Epithelial cell of proximal tubule (primary cell): ENCODE results near the gene PNO1. TPM values are rescaled to one million over a fixed set of nuclear protein-coding genes. Genes with fewer than 3 reads are reported as not detected.

Experiments
- DNase-seq: peaks from one replicate; pipeline ENCODE4 v3.0.0-alpha.2; 2011; ENCODE audit warnings: low read depth
- H3K4me3 ChIP-seq: 2 replicates; pipeline ENCODE4 v1.5.1; 2011; ENCODE audit warnings: low read depth, mild to moderate bottlenecking, low read length
- total RNA-seq: library from RNA; depleted of rRNA; stranded (reverse); fragments of >200 nt; gene quantifications from 2 replicates; pipeline ENCODE4 v1.2.3, GENCODE V29; 2015
- TF ChIP-seq, protein P1 (sequence below): conservative IDR thresholded peaks from 2 replicates; pipeline ENCODE4 v1.5.1; 2012; ENCODE audit warnings: low read depth, mild to moderate bottlenecking, low read length

The PNO1 gene
- total RNA-seq, 1 donor from 2014 or later, result 17.5 TPM

DNA sequence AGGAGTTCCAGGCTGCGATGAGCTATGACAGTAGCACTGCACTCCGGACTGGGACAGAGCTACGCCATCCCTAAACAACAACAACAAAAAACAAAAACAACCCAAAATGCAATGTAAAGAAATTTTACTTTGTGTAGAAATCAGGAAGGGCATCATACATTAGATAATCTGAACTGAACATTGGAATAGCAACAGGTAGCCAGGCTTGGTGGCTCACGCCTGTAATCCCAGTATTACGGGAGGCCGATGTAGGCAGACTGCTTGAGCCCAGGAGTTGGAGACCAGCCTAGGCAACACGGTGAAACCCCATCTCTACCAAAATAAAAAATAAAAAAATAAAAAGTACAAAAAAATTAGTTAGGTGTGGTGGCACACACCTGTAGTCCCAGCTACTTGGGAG, 2.1 kb upstream of the PNO1 start:
- TF ChIP-seq, protein P1, sequence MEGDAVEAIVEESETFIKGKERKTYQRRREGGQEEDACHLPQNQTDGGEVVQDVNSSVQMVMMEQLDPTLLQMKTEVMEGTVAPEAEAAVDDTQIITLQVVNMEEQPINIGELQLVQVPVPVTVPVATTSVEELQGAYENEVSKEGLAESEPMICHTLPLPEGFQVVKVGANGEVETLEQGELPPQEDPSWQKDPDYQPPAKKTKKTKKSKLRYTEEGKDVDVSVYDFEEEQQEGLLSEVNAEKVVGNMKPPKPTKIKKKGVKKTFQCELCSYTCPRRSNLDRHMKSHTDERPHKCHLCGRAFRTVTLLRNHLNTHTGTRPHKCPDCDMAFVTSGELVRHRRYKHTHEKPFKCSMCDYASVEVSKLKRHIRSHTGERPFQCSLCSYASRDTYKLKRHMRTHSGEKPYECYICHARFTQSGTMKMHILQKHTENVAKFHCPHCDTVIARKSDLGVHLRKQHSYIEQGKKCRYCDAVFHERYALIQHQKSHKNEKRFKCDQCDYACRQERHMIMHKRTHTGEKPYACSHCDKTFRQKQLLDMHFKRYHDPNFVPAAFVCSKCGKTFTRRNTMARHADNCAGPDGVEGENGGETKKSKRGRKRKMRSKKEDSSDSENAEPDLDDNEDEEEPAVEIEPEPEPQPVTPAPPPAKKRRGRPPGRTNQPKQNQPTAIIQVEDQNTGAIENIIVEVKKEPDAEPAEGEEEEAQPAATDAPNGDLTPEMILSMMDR, result no peak
- no peak for DNase-seq
- H3K4me3 ChIP-seq, result no peak overlapping the region

DNA sequence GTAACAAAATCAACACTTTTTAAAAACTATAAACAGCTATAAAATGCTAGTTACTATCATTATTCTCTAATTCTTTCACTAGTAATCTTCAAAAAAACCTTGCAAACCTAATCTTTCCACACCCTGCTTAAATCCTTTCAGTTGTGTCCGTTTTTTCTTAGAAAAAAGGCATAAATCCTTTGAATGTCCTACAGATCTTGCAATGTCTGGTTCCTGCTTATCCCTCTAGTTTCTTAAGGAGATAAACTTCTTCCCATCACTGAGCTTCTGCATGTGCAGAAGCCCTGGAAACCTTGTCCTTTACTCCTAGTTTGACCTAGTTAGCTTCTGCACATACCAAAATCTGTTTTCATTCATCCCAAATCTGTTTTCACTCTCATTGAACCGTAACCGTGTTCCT, 1.3 kb upstream of the PNO1 start:
- TF ChIP-seq, protein P1, result no peak
- H3K4me3 ChIP-seq, result peak overlapping the region; percentile 85
- no peak for DNase-seq

DNA sequence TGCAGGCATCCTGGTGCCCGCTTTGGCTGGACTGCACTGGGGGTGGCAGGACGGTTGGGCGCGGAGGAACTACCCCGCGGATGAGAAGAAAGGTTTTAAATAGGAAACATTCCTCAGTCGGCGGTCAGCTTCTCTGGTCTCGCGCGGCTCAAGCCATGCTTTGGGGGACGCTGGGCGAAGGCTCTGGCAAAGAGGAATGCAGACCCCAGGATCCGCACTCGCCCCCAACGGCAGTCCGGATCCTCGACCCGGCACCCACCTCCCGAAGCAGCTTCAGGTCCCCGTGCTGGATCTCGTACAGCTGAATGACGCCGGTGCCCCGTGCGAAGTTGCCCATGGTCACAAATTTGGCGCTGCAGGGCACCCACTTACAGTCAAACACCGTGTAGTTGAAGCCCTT, 686 bp upstream of the PNO1 start:
- TF ChIP-seq, protein P1, result no peak
- H3K4me3 ChIP-seq, result peak overlapping the region; percentile 85
- DNase-seq, result no peak

DNA sequence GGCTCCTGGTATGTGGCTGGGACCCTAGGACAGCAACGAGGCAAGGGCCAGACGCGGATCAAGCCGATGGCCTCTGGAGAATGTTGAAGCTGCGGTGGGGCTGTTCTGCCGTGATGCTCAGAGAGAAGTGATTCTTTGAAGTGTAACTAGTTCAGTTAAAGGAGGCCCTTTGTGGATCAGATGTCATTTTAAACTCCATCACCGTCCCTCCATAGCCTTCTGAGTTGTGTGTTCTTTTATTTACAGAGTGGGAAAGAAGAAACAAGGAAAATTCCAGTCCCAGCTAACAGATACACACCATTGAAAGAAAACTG, 403 bp downstream of the PNO1 start:
- TF ChIP-seq, protein P1, result no peak

DNA sequence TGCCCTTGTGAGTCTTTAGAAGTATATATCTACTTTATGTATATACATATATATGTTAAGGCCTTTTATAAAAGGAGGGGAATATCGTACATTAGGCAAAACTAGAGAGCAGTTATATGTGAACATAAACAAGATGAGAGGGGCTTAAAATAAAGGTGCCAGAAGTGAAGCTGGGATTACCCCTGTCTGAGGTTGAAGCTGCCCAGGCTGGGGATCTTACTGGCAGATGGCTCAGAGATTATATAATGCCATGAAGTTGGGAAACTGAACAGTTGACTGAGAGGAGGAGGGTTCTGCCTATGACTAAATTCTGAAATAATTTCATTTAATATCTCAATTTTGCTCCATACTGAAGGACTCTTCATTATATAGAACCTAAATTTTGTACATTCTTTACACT, 6.0 kb downstream of the PNO1 start:
- DNase-seq, result no peak
- TF ChIP-seq, protein P1, result no peak
- no peak overlapping the region for H3K4me3 ChIP-seq

More for the DNA sequence above, 403 bp downstream of the PNO1 start:
- DNase-seq, result no peak
- peak overlapping the region; percentile 85 for H3K4me3 ChIP-seq

DNA sequence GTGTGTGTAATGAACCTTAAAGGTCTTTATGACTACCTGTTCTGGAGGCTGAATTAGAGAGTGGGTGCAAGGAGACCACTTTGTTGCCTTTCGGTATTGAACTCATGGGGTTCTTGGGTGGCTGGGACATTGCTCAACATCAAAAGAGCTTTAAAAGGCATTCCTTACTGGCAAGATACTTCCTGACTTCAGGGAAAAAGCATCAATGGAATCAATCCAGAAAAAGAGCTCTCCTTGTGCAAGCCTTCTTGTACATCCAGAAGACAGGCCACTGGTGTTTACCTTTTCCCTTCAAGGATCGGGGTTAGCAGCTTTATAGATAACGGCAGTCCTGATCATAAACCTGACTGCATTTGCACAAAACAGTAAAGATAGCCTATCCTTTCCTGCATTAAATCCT, 9.5 kb downstream of the PNO1 start:
- no peak overlapping the region for H3K4me3 ChIP-seq
- no peak for DNase-seq
- TF ChIP-seq, protein P1, result no peak

DNA sequence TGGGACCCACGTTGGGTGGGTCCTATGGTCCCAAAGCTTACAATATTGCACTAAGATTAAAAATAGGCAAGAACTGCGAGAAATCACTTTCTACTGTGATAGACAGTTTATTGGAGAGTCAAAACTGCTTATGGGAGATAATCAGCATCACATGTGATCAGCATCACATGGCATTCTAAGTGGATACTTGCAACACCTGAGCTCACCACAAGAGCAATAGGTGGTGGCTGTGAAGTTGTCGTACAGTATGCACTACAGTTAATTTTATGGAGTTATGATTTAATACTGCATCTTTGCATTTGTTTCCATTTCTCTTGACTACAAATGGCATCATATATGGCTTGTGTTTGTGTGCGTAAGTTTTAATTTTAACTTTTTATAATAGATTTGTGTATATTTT, 11.6 kb downstream of the PNO1 start:
- TF ChIP-seq, protein P1, result peak; percentile 17

More for the DNA sequence above, 11.6 kb downstream of the PNO1 start:
- H3K4me3 ChIP-seq, result no peak overlapping the region
- no peak for DNase-seq
